ENCODE data around the gene TRIM44.

- TF ChIP-seq POLR2AphosphoS5 (IDR thresholded peaks at IDR 0.05): no peak
- TF ChIP-seq CTCF (IDR thresholded peaks at IDR 0.05): no peak
- no peak for TF ChIP-seq POLR2A (IDR thresholded peaks at IDR 0.05)
Observed at GRCh38 chr11:35619855-35620640, 42.5 kb upstream of the TRIM44 start.
